Ectodermal cell (in vitro differentiated cells): ENCODE results near the gene ADAM29.
"Not testable (repeated sequence)": the region's sequence is repeated elsewhere in the genome, so short reads cannot be mapped to it uniquely, and the experiment has no call there.

ENCODE experiments used
- H3K27ac ChIP-seq: 2 replicates; pipeline ENCODE4 v1.7.0; 2013; ENCODE audit warnings: mild to moderate bottlenecking, low read depth, low read length; ENCODE audit not compliant: insufficient read depth, poor library complexity, severe bottlenecking
- H3K27me3 ChIP-seq: 2 replicates; pipeline ENCODE4 v1.7.0; 2013; ENCODE audit warnings: mild to moderate bottlenecking, low read length; ENCODE audit not compliant: insufficient read depth, control insufficient read depth, poor library complexity, severe bottlenecking
- H3K36me3 ChIP-seq: one replicate; pipeline ENCODE4 v1.7.0; 2013; ENCODE audit warnings: low read length; ENCODE audit not compliant: control insufficient read depth, insufficient read depth
- H3K4me1 ChIP-seq: one replicate; pipeline ENCODE4 v1.7.0; 2013; ENCODE audit warnings: low read length; ENCODE audit not compliant: control insufficient read depth, insufficient read depth
- H3K4me3 ChIP-seq: 2 replicates; pipeline ENCODE4 v1.7.0; 2013; ENCODE audit warnings: low read depth, low read length, control low read depth; ENCODE audit not compliant: insufficient read depth
- H3K9me3 ChIP-seq: 2 replicates; pipeline ENCODE4 v1.7.0; 2013; ENCODE audit warnings: mild to moderate bottlenecking, low read length, moderate library complexity; ENCODE audit not compliant: control insufficient read depth
- WGBS, 2 experiments: methylation state at CpG; one replicate each; pipeline ENCODE4 v1.1.7; 2013; ENCODE audit warnings: missing lambda C conversion rate in 2 of 2; 5-methylcytosine and 5-hydroxymethylcytosine counted together

ADAM29 gene

DNA sequence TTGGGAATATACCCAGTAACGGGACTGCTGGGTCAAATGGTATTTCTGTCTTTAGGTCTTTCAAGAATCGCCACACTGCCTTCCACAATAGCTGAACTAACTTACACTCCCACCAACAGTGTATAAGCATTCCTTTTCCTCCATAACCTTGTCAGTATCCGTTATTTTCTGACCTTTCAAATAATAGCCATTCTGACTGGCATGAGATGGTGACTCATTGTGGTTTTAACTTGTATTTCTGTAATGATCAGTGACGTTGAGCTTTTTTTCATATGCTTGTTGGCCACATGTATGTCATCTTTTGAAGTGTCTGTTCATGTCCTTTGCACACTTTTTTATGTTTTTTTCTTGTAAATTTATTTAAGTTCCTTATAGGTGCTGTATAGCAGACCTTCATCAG lies 81.2 kb downstream of the ADAM29 start:
- no peak overlapping the region for H3K27ac ChIP-seq
- WGBS, 2 experiments, result 67 to 68% methylated on average over 4 of the region's 4 CpGs
- no peaks in the 10 kb centered on the region for H3K27me3 ChIP-seq
- H3K4me1 ChIP-seq, result no peaks in the 10 kb centered on the region
- no peak overlapping the region for H3K4me3 ChIP-seq
- H3K9me3 ChIP-seq, result no peaks in the 10 kb centered on the region
- H3K36me3 ChIP-seq, result no peaks in the 10 kb centered on the region

GRCh38 chr4:175017751-175018150 lies 99.6 kb downstream of the ADAM29 start:
- WGBS, 2 experiments, result 94% methylated on average over 3 of the region's 3 CpGs
- no peaks in the 10 kb centered on the region for H3K27me3 ChIP-seq
- H3K27ac ChIP-seq, result no peak overlapping the region

GRCh38 chr4:175019447-175019846 lies 101.3 kb downstream of the ADAM29 start:
- not testable (repeated sequence) for H3K27ac ChIP-seq, H3K36me3 ChIP-seq, H3K4me1 ChIP-seq, H3K4me3 ChIP-seq, H3K27me3 ChIP-seq, H3K9me3 ChIP-seq
- WGBS, 2 experiments, result 91 to 96% methylated on average over 20 of the region's 20 CpGs

More at GRCh38 chr4:175017751-175018150, 99.6 kb downstream of the ADAM29 start:
- Histone ChIP-seq H3K4me3 (no peak overlapping the region), H3K36me3 (no peaks in the 10 kb centered on the region), H3K4me1 (no peaks in the 10 kb centered on the region), H3K9me3 (no peaks in the 10 kb centered on the region)
